ENCODE data around the gene EIF2S1.
"Not testable (repeated sequence)": the region's sequence is repeated elsewhere in the genome, so short reads cannot be mapped to it uniquely, and the experiment has no call there.

EIF2S1 gene

DNA sequence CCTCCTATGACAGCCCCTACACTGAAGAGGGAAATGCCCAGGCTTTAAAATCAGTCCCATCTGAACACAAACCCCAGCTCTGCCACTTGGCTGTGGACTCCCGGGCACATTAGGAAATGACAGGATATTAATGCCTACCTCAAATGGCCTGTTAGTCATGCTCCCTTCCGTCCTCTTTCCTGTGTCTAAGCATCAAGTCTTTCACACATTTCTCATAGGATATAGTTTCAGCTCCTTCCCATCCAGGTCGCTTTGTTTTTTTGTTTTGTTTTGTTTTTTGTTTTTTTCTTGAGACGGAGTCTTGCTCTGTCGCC, 35.7 kb downstream of the EIF2S1 start:
- in situ Hi-C loops (cut with MboI; ENCODE audit: low pct_unique_long_range_greater_than_20kb, low sequenced_read_pairs, unreplicated experiment), result no loop called here
- no peak for DNase-seq (ENCODE audit: low spot score)
- TF ChIP-seq, protein P1, sequence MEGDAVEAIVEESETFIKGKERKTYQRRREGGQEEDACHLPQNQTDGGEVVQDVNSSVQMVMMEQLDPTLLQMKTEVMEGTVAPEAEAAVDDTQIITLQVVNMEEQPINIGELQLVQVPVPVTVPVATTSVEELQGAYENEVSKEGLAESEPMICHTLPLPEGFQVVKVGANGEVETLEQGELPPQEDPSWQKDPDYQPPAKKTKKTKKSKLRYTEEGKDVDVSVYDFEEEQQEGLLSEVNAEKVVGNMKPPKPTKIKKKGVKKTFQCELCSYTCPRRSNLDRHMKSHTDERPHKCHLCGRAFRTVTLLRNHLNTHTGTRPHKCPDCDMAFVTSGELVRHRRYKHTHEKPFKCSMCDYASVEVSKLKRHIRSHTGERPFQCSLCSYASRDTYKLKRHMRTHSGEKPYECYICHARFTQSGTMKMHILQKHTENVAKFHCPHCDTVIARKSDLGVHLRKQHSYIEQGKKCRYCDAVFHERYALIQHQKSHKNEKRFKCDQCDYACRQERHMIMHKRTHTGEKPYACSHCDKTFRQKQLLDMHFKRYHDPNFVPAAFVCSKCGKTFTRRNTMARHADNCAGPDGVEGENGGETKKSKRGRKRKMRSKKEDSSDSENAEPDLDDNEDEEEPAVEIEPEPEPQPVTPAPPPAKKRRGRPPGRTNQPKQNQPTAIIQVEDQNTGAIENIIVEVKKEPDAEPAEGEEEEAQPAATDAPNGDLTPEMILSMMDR (IDR thresholded peaks at IDR 0.05; ENCODE audit: extremely low read depth, insufficient read depth, missing control alignments), result no peak

- TF ChIP-seq, protein P1 (IDR thresholded peaks at IDR 0.05; ENCODE audit: extremely low read depth, insufficient read depth, missing control alignments), result no peak
- DNase-seq (ENCODE audit: low spot score), result no peak
- in situ Hi-C loops (cut with MboI; ENCODE audit: low pct_unique_long_range_greater_than_20kb, low sequenced_read_pairs, unreplicated experiment), result no loop called here
These were observed 36.3 kb downstream of the EIF2S1 start for GRCh38 chr14:67396381-67396970.

DNA sequence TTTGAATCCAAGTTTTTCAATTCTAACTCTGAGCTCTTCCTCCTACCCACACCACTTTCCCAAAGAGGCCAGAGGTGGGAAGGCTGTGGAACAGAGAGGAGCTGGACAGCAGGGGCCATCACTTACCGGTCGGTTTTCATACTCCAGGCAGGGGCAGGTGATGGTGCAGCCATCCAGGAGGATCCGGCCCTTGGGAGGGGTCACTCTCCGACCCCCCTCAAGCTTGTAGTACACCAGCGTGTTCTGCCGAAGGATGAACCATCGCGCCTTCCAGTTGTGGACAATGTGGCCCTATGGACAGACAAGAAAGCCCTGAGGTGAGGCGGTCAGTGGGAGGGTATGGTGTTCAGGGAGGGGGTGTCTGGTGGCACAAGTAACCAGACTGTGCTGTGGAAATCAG, 37.4 kb downstream of the EIF2S1 start:
- DNase-seq (ENCODE audit: low spot score), result no peak
- in situ Hi-C loops (cut with MboI; ENCODE audit: low pct_unique_long_range_greater_than_20kb, low sequenced_read_pairs, unreplicated experiment), result no loop called here
- TF ChIP-seq, protein P1 (IDR thresholded peaks at IDR 0.05; ENCODE audit: extremely low read depth, insufficient read depth, missing control alignments), result no peak

DNA sequence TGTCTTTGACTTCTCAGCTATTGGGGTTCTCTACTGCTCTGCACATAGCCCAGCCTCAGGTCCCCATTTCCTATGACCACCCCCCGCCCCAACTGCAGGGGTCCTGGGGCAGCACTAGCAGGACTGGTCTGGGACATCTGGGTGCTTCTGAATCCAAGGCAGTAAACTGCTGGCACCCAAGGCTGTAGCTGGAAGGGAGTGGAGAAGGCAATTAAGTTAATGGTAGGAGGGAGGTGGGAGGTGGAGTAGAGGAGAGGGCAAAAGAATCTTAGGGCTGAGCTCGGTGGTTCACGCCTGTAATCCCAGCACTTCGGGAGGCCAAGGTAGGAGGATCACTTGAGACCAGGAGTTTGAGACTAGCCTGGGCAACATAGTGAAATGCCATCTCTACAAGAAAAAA, 40.3 kb downstream of the EIF2S1 start:
- TF ChIP-seq, protein P1 (IDR thresholded peaks at IDR 0.05; ENCODE audit: extremely low read depth, insufficient read depth, missing control alignments), result no peak
- no peak for DNase-seq (ENCODE audit: low spot score)
- in situ Hi-C loops (cut with MboI; ENCODE audit: low pct_unique_long_range_greater_than_20kb, low sequenced_read_pairs, unreplicated experiment), result no loop called here

- TF ChIP-seq, protein P1 (IDR thresholded peaks at IDR 0.05; ENCODE audit: extremely low read depth, insufficient read depth, missing control alignments), result no peak
- in situ Hi-C loops (cut with MboI; ENCODE audit: low pct_unique_long_range_greater_than_20kb, low sequenced_read_pairs, unreplicated experiment), result no loop called here
- DNase-seq (ENCODE audit: low spot score), result no peak
These were observed 45.6 kb downstream of the EIF2S1 start for GRCh38 chr14:67405771-67406170.

DNA sequence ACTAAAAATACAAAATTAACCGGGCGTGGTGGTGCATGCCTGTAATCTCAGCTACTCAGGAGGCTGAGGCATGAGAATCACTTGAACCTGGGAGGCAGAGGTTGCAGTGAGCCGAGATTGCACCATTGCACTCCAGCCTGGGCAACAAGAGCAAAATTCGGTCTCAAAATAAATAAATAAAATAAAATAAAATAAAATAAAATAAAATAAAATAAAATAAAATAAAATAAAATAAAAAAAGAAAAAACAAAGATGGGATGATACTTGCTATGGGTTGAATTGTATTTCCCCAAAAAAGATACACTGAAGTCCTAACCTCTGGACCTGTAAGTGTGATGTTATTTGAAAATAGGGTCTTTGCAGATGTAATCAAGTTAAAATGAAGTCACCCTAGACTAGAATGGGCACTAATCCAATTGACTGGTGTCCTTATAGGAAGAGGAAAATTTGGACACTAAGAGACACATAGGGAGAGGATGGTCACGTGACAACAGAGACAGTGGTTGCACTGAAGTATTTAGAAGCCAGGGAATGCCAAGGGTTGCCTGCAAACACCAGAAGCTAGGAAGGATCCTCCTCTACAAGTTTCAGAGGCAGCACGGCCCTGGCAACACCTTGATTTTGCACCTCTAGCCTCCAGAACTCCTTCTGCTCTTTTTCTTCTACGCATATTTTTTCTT, 48.1 kb downstream of the EIF2S1 start:
- DNase-seq (ENCODE audit: low spot score); in situ Hi-C loops (cut with MboI; ENCODE audit: low pct_unique_long_range_greater_than_20kb, low sequenced_read_pairs, unreplicated experiment): not testable (repeated sequence)

GRCh38 chr14:67409461-67409860, 49.3 kb downstream of the EIF2S1 start:
- TF ChIP-seq, protein P1 (IDR thresholded peaks at IDR 0.05; ENCODE audit: extremely low read depth, insufficient read depth, missing control alignments), result no peak
- in situ Hi-C loops (cut with MboI; ENCODE audit: low pct_unique_long_range_greater_than_20kb, low sequenced_read_pairs, unreplicated experiment), result no loop called here

More at GRCh38 chr14:67409461-67409860, 49.3 kb downstream of the EIF2S1 start:
- no peak for DNase-seq (ENCODE audit: low spot score)
